A673 (cell line): ENCODE measurements around the gene TRIM60. TPM values are rescaled to one million over a fixed set of nuclear protein-coding genes. Genes with fewer than 3 reads are reported as not detected.
"Not testable (repeated sequence)": the region's sequence is repeated elsewhere in the genome, so short reads cannot be mapped to it uniquely, and the experiment has no call there.

Source experiments
- BruUV-seq: library from RNA; stranded (reverse); fragments of 400-500 nt; replicated peaks from 2 replicates; lab custom pipeline; 2021; lab: Mats Ljungman, UMichigan
- CTCF ChIA-PET: fragments of 300-600 bp; sonication (Branson Sonifier 250); formaldehyde crosslinking; loops from one replicate; lab custom pipeline; 2022; ENCODE audit warnings: antibody characterized with exemption; lab: Charles Lee
- POLR2A ChIA-PET: fragments of 300-600 bp; sonication (Branson Sonifier 250); formaldehyde crosslinking; loops from one replicate; lab custom pipeline; 2022; ENCODE audit warnings: antibody characterized with exemption; ENCODE audit not compliant: low non-redundant PET; lab: Charles Lee
- DNase-seq: peaks from one replicate; pipeline ENCODE4 v3.0.0-alpha.2; 2015; ENCODE audit warnings: low spot score
- H3K27ac ChIP-seq: fragments of 200-600 bp; sonication (generic); 2 replicates; pipeline ENCODE4 v1.5.1; 2016; ENCODE audit warnings: mixed run types, low read depth, mild to moderate bottlenecking, mixed read lengths, antibody characterized with exemption, low read length; ENCODE audit not compliant: poor library complexity, severe bottlenecking
- H3K27me3 ChIP-seq: fragments of 200-600 bp; sonication (generic); replicated peaks from 2 replicates; pipeline ENCODE4 v1.6.1; 2017; ENCODE audit warnings: mixed run types, low read depth, mild to moderate bottlenecking, mixed read lengths, antibody characterized with exemption, low read length; ENCODE audit not compliant: insufficient read depth, poor library complexity
- H3K36me3 ChIP-seq: fragments of 200-600 bp; sonication (generic); 2 replicates; pipeline ENCODE4 v1.6.1; 2016; ENCODE audit warnings: mixed run types, mild to moderate bottlenecking, mixed read lengths, antibody characterized with exemption, low read length; ENCODE audit not compliant: insufficient read depth, poor library complexity, severe bottlenecking
- H3K4me1 ChIP-seq: fragments of 200-600 bp; sonication (generic); 2 replicates; pipeline ENCODE4 v1.6.1; 2017; ENCODE audit warnings: mixed run types, mild to moderate bottlenecking, mixed read lengths, antibody characterized with exemption, low read length; ENCODE audit not compliant: insufficient read depth, poor library complexity, severe bottlenecking
- H3K4me3 ChIP-seq: fragments of 200-600 bp; sonication (generic); 2 replicates; pipeline ENCODE4 v1.5.1; 2016; ENCODE audit warnings: low read depth, mixed run types, mild to moderate bottlenecking, mixed read lengths, low read length; ENCODE audit not compliant: poor library complexity, severe bottlenecking
- H3K9me3 ChIP-seq: fragments of 200-600 bp; sonication (generic); 2 replicates; pipeline ENCODE4 v1.6.1; 2016; ENCODE audit warnings: mixed run types, low read depth, mild to moderate bottlenecking, mixed read lengths, antibody characterized with exemption, low read length; ENCODE audit not compliant: poor library complexity, severe bottlenecking
- CTCF ChIP-seq: fragments of 300-800, 200-600 bp; sonication (generic); conservative IDR thresholded peaks from 2 replicates; pipeline ENCODE4 v1.5.1; 2017; ENCODE audit warnings: low read depth, mild to moderate bottlenecking, antibody characterized with exemption, low read length, moderate library complexity, mixed read lengths
- EZH2 ChIP-seq: fragments of 200-600 bp; sonication (generic); IDR thresholded peaks from 2 replicates; pipeline ENCODE4 v1.6.1; 2017; ENCODE audit warnings: borderline replicate concordance, low read depth, mild to moderate bottlenecking, mixed read lengths, antibody characterized with exemption, low read length; ENCODE audit not compliant: poor library complexity, severe bottlenecking
- intact Hi-C: fragments of 100-400 bp; cut with micrococcal nuclease; formaldehyde crosslinking; loops from one replicate; pipeline ENCODE4 v1.10.0; 2022; ENCODE audit not compliant: unreplicated experiment
- total RNA-seq: library from RNA; stranded (reverse); gene quantifications from 2 replicates; pipeline ENCODE4 v1.2.3, GENCODE V29; 2021

Gene TRIM60
- total RNA-seq, 1 experiment from 2014 or later: not detected

- DNase-seq: no peak
- ChIA-PET CTCF (no interaction called here), POLR2A (no interaction called here)
- Histone ChIP-seq H3K27me3 (no peaks in the 10 kb centered on the region), H3K4me1 (no peaks in the 10 kb centered on the region), H3K36me3 (no peaks in the 10 kb centered on the region), H3K9me3 (no peaks in the 10 kb centered on the region), H3K27ac (no peak overlapping the region), H3K4me3 (no peak overlapping the region)
- intact Hi-C loops: no loop called here
- TF ChIP-seq EZH2 (no peak), CTCF (no peak)
- no TSS peak for BruUV-seq
These were observed 20.4 kb upstream of the TRIM60 start for GRCh38 chr4:165011403-165011802.

- no peaks in the 10 kb centered on the region for H3K9me3 ChIP-seq
- CTCF ChIA-PET: no interaction called here
- intact Hi-C loops: no loop called here
- H3K27ac ChIP-seq: no peak overlapping the region
- no peak for DNase-seq
- H3K27me3 ChIP-seq: no peaks in the 10 kb centered on the region
- POLR2A ChIA-PET: no interaction called here
- H3K36me3 ChIP-seq: no peaks in the 10 kb centered on the region
- no peak overlapping the region for H3K4me3 ChIP-seq
- no peak for TF ChIP-seq EZH2
- no peak for TF ChIP-seq CTCF
- no peaks in the 10 kb centered on the region for H3K4me1 ChIP-seq
- no TSS peak for BruUV-seq
These were observed 18.1 kb upstream of the TRIM60 start for GRCh38 chr4:165013691-165014090.

GRCh38 chr4:165016971-165017370 is 14.8 kb upstream of the TRIM60 start:
- H3K4me3 ChIP-seq: no peak overlapping the region
- no peaks in the 10 kb centered on the region for H3K9me3 ChIP-seq
- H3K27me3 ChIP-seq: no peaks in the 10 kb centered on the region
- no peaks in the 10 kb centered on the region for H3K4me1 ChIP-seq
- H3K27ac ChIP-seq: no peak overlapping the region
- ChIA-PET POLR2A (interaction anchor here (0.6 kb wide), 1 partner anchor 1768 kb away, joined by 3 read pairs; no protein-coding TSS in a partner anchor), CTCF (no interaction called here)
- DNase-seq: peak; percentile 16
- BruUV-seq: no TSS peak
- intact Hi-C loops: no loop called here
- TF ChIP-seq CTCF (0 out of 2 replicates have a peak, but pooled peaks have one; percentile 29), EZH2 (no peak)
- H3K36me3 ChIP-seq: no peaks in the 10 kb centered on the region

- BruUV-seq, H3K9me3 ChIP-seq, CTCF ChIA-PET, H3K27ac ChIP-seq, DNase-seq, H3K36me3 ChIP-seq, H3K4me1 ChIP-seq, intact Hi-C loops, POLR2A ChIA-PET, H3K4me3 ChIP-seq, H3K27me3 ChIP-seq: not testable (repeated sequence)
These were observed 11.8 kb upstream of the TRIM60 start for GRCh38 chr4:165019995-165020394.

- BruUV-seq, intact Hi-C loops, H3K4me3 ChIP-seq, H3K4me1 ChIP-seq, H3K9me3 ChIP-seq, POLR2A ChIA-PET, H3K27ac ChIP-seq, CTCF ChIA-PET, H3K27me3 ChIP-seq, DNase-seq, H3K36me3 ChIP-seq: not testable (repeated sequence)
These were observed 6.0 kb upstream of the TRIM60 start for GRCh38 chr4:165025782-165026181.
